ENCODE data around the gene ARPC1B. TPM values are rescaled to one million over a fixed set of nuclear protein-coding genes. Genes with fewer than 3 reads are reported as not detected.
A peak's percentile ranks its signal among the peaks of the same experiment; 100 is the strongest.

ARPC1B gene
- total and polyA plus RNA-seq, 9 of the 15 experiments (the other 6 are each of a cell fraction or from before 2014, with no cell fraction given): 6.7 to 357 (median 211) TPM

GRCh38 chr7:99386584-99387238 is 12.2 kb downstream of the ARPC1B start (continued):
- TF ChIP-seq ZNF592 (IDR thresholded peaks at IDR 0.05): 0 out of 2 replicates have a peak, but pooled peaks have one; percentile 25
- TF ChIP-seq SMAD4 (CRISPR knock-in tag; conservative IDR thresholded peaks at IDR 0.05): no peak
- TF ChIP-seq JUND (IDR thresholded peaks at IDR 0.05; ENCODE audit: borderline replicate concordance, low read depth, low read length): no peak
- TF ChIP-seq JUND (tag; IDR thresholded peaks at IDR 0.05; ENCODE audit: borderline replicate concordance, low read depth, low read length): no peak
- no peak for TF ChIP-seq BMI1 (IDR thresholded peaks at IDR 0.05; ENCODE audit: low read length)
- no peak for TF ChIP-seq TAF15 (IDR thresholded peaks at IDR 0.05; ENCODE audit: low read depth, low read length)
- no peak for TF ChIP-seq TFAM (CRISPR knock-in tag; conservative IDR thresholded peaks at IDR 0.05)
- no peak for TF ChIP-seq ZNF165 (CRISPR knock-in tag; IDR thresholded peaks at IDR 0.05; ENCODE audit: borderline replicate concordance)
- TF ChIP-seq NFXL1 (CRISPR knock-in tag; IDR thresholded peaks at IDR 0.05): no peak
- TF ChIP-seq RBFOX2 (IDR thresholded peaks at IDR 0.05; ENCODE audit: low read depth, low read length): peak; percentile 16; the same call in 1 of the 2 replicates
- TF ChIP-seq, protein P1, sequence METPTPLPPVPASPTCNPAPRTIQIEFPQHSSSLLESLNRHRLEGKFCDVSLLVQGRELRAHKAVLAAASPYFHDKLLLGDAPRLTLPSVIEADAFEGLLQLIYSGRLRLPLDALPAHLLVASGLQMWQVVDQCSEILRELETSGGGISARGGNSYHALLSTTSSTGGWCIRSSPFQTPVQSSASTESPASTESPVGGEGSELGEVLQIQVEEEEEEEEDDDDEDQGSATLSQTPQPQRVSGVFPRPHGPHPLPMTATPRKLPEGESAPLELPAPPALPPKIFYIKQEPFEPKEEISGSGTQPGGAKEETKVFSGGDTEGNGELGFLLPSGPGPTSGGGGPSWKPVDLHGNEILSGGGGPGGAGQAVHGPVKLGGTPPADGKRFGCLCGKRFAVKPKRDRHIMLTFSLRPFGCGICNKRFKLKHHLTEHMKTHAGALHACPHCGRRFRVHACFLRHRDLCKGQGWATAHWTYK (CRISPR knock-in tag; IDR thresholded peaks at IDR 0.05): no peak
- TF ChIP-seq, protein P2, sequence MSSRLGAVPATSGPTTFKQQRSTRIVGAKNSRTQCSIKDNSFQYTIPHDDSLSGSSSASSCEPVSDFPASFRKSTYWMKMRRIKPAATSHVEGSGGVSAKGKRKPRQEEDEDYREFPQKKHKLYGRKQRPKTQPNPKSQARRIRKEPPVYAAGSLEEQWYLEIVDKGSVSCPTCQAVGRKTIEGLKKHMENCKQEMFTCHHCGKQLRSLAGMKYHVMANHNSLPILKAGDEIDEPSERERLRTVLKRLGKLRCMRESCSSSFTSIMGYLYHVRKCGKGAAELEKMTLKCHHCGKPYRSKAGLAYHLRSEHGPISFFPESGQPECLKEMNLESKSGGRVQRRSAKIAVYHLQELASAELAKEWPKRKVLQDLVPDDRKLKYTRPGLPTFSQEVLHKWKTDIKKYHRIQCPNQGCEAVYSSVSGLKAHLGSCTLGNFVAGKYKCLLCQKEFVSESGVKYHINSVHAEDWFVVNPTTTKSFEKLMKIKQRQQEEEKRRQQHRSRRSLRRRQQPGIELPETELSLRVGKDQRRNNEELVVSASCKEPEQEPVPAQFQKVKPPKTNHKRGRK (tag; IDR thresholded peaks at IDR 0.05): no peak
- TF ChIP-seq ARNT (IDR thresholded peaks at IDR 0.05): peak in 1 of 2 experiments; percentile 34; a peak in 1 of 4 replicates
- no peak for TF ChIP-seq MBD2 (IDR thresholded peaks at IDR 0.05; ENCODE audit: borderline replicate concordance, low read depth)
- 0 out of 4 replicates have a peak, but pooled peaks of 1 of the 2 experiments have one; percentile 18 for TF ChIP-seq FOXK2 (conservative IDR thresholded peaks at IDR 0.05 in 1 of 2, IDR thresholded peaks at IDR 0.05 in 1 of 2; ENCODE audit: low read depth in 2 of 2)
- TF ChIP-seq, protein P3, sequence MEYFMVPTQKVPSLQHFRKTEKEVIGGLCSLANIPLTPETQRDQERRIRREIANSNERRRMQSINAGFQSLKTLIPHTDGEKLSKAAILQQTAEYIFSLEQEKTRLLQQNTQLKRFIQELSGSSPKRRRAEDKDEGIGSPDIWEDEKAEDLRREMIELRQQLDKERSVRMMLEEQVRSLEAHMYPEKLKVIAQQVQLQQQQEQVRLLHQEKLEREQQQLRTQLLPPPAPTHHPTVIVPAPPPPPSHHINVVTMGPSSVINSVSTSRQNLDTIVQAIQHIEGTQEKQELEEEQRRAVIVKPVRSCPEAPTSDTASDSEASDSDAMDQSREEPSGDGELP (CRISPR knock-in tag; IDR thresholded peaks at IDR 0.05; ENCODE audit: borderline replicate concordance): peak; percentile 26; the same call in 1 of the 2 replicates
- no peak for TF ChIP-seq NFIC (IDR thresholded peaks at IDR 0.05)
- no peak for TF ChIP-seq ZNF785 (CRISPR knock-in tag; IDR thresholded peaks at IDR 0.05)

Data from K562 (cell line).